ENCODE data around the gene P2RY6.

Gene P2RY6

DNA sequence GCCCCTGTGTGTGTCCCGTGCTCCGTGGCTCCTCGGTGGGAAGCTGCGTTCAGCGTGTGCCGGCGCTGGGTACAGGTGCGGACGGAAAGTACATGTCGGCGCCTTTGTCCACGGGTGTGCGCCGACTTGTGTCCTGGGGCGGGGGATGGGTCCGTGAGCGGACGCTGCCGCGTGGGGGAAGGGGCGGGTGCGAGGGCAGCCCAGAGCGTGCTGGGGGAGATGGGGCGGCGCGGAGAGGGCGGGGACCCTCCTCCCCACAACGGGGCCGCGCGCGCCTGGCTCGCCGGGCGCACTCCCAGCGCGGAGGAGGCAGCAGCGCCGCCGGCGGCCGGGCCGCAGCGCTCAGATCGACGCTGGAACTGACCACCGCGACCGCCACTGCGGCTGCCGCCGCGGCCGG lies 70.5 kb downstream of the P2RY6 start:
- Histone ChIP-seq H3K36me3 (ENCODE audit: control insufficient read depth, low read depth, low read length) (no peaks in the 10 kb centered on the region), H3K27me3 (ENCODE audit: control insufficient read depth, insufficient read depth, low read length) (peaks cover 42% of the 10 kb centered on the region), H3K9ac (ENCODE audit: low read length) (no peak overlapping the region), H3K4me1 (ENCODE audit: control insufficient read depth, low read depth, low read length) (peaks cover 8% of the 10 kb centered on the region), H3K4me3 (ENCODE audit: low read length) (peak overlapping the region; percentile 45), H3K9me3 (ENCODE audit: control insufficient read depth, low read depth, low read length) (no peaks in the 10 kb centered on the region), H3K27ac (ENCODE audit: low read length) (no peak overlapping the region)

GRCh38 chr11:73343076-73343873 lies 71.1 kb downstream of the P2RY6 start:
- Histone ChIP-seq H3K27me3 (ENCODE audit: control insufficient read depth, insufficient read depth, low read length) (peaks cover 37% of the 10 kb centered on the region), H3K9ac (ENCODE audit: low read length) (no peak overlapping the region), H3K36me3 (ENCODE audit: control insufficient read depth, low read depth, low read length) (no peaks in the 10 kb centered on the region), H3K4me3 (ENCODE audit: low read length) (peak overlapping the region; percentile 29), H3K4me1 (ENCODE audit: control insufficient read depth, low read depth, low read length) (peaks cover 8% of the 10 kb centered on the region), H3K27ac (ENCODE audit: low read length) (no peak overlapping the region), H3K9me3 (ENCODE audit: control insufficient read depth, low read depth, low read length) (no peaks in the 10 kb centered on the region)

DNA sequence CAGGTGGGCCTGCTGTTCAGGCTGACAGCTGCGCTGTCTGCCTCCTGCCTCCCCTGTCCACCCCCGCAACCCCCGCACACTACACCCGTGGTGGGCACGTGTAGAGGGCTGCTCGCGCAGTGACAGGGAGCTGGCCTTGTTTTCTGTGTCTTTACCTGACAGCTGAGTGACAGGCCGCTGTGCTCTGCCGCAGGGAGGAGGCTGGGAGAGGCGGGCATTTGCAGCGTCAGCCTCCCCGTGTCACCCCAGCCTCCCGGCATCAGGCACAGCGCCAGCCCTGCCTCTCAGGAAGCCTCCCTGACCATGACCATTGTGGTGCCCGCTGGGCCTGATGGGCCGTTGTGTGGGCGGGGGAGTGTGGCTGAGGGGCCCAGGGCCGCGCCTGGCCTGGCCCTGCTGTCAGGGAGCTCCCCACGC lies 72.1 kb downstream of the P2RY6 start:
- Histone ChIP-seq H3K36me3 (ENCODE audit: control insufficient read depth, low read depth, low read length) (no peaks in the 10 kb centered on the region), H3K9ac (ENCODE audit: low read length) (no peak overlapping the region), H3K4me3 (ENCODE audit: low read length) (no peak overlapping the region), H3K27ac (ENCODE audit: low read length) (no peak overlapping the region), H3K9me3 (ENCODE audit: control insufficient read depth, low read depth, low read length) (no peaks in the 10 kb centered on the region), H3K4me1 (ENCODE audit: control insufficient read depth, low read depth, low read length) (peaks cover 10% of the 10 kb centered on the region), H3K27me3 (ENCODE audit: control insufficient read depth, insufficient read depth, low read length) (peaks cover 36% of the 10 kb centered on the region)

DNA sequence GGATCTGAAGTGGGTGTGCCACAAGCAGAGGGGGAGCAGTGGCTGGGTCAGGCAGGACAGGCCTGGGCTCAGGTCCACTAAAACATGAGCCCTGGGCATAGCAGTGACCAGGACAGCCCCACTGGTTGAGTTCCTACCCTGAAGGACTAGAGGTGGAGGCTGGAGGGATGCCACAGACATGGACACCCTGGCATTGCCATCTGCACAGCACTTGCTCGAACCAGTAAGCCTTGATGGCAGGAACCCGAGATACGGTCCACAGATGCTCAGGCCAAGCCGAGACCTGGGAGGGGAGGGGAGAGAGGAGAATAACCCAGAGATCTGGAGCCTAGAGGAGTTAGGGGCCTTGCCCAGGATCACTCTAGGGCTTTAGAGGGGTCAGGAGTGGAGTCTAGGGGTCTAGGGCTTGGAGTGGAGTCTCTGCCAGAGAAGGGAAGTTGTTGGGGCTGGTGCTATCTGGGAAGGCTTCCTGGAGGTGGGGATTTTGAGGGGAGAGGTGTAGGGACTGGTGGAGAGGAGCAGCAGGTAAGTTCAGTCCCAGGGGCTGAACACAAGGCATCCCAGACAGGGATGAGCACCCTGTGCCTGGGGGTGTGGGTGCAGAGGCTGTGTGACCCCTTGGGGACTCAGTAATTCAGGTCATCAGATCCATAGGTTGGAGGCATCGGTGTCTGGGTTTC lies 73.5 kb downstream of the P2RY6 start:
- Histone ChIP-seq H3K36me3 (ENCODE audit: control insufficient read depth, low read depth, low read length) (no peaks in the 10 kb centered on the region), H3K4me3 (ENCODE audit: low read length) (no peak overlapping the region), H3K27me3 (ENCODE audit: control insufficient read depth, insufficient read depth, low read length) (peaks cover 35% of the 10 kb centered on the region), H3K4me1 (ENCODE audit: control insufficient read depth, low read depth, low read length) (peaks cover 6% of the 10 kb centered on the region), H3K9ac (ENCODE audit: low read length) (no peak overlapping the region), H3K27ac (ENCODE audit: low read length) (no peak overlapping the region), H3K9me3 (ENCODE audit: control insufficient read depth, low read depth, low read length) (no peaks in the 10 kb centered on the region)

DNA sequence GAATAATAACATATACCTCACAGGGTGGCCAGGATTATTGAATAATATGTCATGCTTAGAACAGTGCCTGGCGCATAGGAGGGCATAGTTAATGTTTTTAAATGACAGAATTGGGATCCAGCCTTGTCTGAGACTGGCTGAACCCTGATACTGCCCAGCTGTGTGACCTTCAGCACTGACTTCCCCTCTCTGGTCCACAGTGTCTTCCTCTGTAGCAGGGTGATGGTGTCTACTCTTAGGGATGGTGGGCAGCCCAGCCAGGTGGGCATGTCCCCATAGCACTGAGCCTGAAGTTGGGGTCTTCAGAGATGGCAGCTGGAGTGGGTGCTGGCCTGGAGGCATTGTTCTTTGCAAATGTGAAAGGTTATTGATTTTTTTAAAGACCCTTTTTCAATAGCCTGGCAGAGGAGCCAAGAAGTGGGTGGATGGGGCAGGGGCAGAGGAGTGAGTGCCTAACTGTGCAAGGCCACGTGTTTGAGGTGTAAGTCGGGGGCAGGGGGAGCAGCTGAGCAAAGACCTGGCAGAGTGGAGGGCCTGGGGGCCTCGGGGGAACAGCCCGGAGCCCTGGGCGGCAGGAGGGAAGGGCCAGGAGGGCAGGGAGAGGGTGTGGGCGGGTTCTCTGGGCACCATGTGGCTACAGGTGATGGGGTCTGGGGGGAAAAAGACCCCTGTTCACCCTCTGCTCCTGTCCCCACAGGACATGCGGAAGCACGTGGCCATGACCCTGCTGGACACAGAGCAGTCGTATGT lies 74.2 kb downstream of the P2RY6 start:
- Histone ChIP-seq H3K27me3 (ENCODE audit: control insufficient read depth, insufficient read depth, low read length) (peaks cover 27% of the 10 kb centered on the region), H3K36me3 (ENCODE audit: control insufficient read depth, low read depth, low read length) (no peaks in the 10 kb centered on the region), H3K9me3 (ENCODE audit: control insufficient read depth, low read depth, low read length) (no peaks in the 10 kb centered on the region), H3K27ac (ENCODE audit: low read length) (no peak overlapping the region), H3K9ac (ENCODE audit: low read length) (no peak overlapping the region), H3K4me1 (ENCODE audit: control insufficient read depth, low read depth, low read length) (peaks cover 6% of the 10 kb centered on the region), H3K4me3 (ENCODE audit: low read length) (no peak overlapping the region)

DNA sequence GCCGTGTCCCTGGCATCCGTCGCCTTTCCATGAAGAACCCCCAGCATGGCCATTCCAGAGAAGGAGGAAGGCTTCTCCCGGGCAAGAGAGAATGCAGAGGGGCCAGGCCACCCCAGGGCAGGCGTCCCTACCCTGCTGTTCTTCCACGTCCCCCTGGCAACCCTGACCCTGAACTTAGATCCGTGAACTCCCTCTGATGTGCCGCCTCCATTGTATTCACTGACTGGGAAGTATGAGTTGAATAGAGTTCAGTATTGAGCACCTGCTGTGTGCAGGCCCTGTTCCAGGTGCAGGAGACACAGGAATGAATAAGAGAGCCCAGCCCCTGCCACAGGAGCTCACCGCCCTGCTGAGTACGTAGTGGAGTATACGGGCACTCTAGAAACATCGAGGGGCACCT lies 74.9 kb downstream of the P2RY6 start:
- Histone ChIP-seq H3K27ac (ENCODE audit: low read length) (no peak overlapping the region), H3K36me3 (ENCODE audit: control insufficient read depth, low read depth, low read length) (no peaks in the 10 kb centered on the region), H3K27me3 (ENCODE audit: control insufficient read depth, insufficient read depth, low read length) (peaks cover 20% of the 10 kb centered on the region), H3K4me3 (ENCODE audit: low read length) (no peak overlapping the region), H3K9me3 (ENCODE audit: control insufficient read depth, low read depth, low read length) (no peaks in the 10 kb centered on the region), H3K9ac (ENCODE audit: low read length) (no peak overlapping the region), H3K4me1 (ENCODE audit: control insufficient read depth, low read depth, low read length) (peaks cover 6% of the 10 kb centered on the region)
